Stimulated activated CD8-positive, alpha-beta memory T cell treated with anti-CD3 and anti-CD28 coated beads, Interleukin-2, amount 100 ng/mL, for 1 hour (primary cell): Measurements from ENCODE around the gene MFRP.

Experiments
- DNase-seq, 2 donors: peaks; one replicate each; pipeline ENCODE4 v3.0.0-alpha.2; 2020; ENCODE audit warnings: low read depth in 2 of 2

The MFRP gene

DNA sequence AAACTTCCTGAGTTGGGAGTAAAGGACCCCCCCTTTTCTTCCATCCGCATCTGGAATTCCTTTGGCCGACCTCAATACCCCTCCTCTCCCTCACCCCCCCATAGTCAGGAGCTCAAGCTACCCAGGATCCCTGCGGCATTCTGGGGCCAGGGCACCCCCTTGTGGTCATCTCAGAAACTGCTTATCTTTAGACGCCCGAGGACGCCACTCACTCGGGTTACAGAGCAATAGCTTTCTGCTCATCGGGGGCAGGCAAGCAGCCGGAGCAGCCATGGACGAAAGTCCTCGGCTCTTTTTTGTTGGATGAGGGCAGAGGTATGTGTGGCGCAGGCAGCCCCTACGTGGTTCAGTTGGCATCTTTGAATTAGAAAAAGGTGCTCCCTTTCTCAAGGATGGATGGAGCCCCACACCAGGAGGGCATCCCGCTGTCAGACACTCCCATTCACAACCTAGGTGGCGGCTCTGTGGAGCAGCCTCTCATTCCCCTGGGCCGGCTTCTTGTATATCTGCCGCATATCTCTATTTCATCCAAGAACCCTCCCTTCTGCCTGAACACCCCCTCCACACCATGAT, 8.1 kb downstream of the MFRP start:
- DNase-seq: peak; percentile 17 to 34

DNA sequence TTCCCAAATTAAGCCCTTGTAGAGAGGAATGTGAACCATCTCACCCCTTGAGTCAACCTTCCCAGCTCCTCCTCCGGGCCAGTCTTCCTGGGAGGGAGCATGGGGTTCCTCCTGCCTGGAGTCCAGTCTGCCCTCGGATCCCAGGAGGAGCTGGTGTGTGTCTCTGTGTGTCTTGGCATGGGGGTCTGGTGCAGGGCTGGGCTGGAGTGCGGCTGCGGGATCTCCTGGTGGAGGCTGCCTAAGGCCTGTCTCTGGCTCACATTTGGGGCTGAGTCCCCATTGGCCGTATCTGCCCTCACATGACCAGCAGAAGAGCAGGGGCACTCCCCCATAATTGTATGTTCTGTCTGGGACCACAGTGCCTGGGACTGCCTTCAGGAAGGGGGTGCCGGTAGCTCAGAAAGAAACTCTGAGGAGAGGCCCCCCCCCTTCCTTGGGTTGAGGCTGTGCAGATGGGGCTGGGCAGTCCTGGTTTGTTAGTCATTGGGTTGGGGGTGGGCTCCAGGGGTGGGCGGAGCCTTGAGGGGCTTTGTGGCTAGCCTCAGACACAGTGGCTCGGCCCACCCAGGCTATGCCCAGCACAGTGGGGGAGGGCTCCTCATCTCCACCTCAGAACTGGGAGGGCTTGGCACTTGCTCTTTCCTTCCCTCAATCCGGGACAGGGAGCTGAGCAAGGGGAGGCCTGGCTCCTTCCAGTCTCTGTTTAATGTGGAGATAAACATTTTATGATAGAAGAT, 8.8 kb downstream of the MFRP start:
- DNase-seq: no peak

DNA sequence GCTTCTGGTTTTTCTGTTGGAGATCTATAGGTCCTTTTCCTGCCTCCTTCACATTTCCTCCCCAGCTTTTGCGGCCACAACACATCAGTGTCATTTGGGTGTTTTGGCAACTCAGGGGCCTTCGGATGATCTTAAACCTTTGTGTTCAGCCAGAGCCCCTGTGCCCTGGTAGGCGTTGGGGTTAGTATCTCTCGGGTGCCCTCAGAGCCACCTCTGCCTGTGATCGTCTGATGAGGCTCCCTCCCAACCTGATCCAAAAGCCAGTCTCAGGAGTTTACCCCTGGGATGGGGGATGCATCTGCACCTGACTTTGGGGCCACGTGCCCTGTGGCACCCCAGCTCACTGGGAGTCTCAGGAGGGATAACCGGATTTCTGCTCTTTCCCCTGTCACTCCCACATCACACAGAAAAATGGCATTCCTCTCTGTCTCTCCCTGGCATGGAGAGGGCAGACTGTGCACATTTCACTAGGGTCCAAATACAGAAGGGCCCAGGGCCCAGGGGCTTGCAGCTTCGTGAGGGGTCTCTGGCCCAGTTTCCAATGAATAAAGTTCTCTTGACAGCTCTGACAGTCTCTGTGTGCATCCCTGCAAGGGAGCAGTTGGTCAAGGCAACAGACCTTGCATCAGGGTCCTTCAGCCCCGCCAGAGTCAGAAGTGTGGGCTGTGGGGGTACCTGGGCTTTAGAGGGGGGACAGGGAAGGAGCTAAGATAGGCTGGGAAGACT, 9.6 kb downstream of the MFRP start:
- DNase-seq: no peak

DNA sequence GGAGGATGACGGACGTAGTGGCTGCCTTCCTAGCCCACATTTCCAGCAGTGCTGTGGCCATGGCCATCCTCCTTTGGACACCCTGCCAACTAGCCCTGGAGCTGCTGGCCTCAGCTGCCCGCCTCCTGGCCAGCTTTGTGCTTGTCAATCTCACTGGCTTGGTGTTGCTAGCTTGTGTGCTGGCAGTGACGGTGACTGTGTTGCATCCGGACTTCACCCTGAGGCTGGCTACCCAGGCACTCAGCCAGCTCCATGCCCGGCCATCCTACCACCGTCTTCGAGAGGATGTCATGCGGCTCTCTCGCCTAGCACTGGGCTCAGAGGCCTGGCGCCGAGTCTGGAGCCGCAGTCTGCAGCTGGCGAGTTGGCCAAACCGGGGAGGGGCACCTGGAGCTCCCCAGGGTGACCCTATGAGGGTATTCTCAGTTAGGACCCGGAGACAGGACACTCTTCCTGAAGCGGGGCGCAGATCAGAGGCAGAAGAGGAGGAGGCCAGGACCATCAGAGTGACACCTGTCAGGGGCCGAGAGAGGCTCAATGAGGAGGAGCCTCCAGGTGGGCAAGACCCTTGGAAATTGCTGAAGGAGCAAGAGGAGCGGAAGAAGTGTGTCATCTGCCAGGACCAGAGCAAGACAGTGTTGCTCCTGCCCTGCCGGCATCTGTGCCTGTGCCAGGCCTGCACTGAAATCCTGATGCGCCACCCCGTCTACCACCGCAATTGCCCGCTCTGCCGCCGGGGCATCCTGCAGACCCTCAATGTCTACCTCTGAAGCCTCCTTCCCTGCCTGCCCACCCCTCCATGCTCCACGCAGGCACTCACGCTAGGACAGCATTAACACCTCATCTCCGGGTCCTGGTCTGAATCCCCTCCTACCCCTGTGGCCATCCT, 10.6 kb downstream of the MFRP start:
- DNase-seq: no peak

DNA sequence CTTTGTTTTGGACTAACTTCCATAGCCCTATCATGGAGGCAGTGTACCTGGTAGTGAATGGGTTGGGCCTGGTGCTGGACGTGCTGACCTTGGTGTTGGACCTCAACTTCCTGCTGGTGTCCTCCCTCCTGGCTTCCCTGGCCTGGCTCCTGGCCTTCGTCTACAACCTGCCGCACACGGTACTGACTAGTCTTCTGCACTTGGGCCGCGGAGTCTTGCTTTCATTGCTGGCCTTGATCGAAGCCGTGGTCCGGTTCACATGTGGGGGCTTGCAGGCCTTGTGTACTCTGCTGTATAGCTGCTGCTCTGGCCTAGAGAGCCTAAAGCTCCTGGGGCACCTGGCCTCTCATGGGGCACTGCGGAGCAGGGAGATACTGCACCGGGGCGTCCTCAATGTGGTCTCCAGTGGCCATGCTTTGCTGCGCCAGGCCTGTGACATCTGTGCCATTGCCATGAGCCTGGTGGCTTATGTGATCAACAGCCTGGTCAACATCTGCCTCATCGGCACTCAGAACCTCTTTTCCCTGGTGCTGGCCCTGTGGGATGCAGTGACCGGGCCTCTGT, 11.3 kb downstream of the MFRP start:
- DNase-seq: no peak

DNA sequence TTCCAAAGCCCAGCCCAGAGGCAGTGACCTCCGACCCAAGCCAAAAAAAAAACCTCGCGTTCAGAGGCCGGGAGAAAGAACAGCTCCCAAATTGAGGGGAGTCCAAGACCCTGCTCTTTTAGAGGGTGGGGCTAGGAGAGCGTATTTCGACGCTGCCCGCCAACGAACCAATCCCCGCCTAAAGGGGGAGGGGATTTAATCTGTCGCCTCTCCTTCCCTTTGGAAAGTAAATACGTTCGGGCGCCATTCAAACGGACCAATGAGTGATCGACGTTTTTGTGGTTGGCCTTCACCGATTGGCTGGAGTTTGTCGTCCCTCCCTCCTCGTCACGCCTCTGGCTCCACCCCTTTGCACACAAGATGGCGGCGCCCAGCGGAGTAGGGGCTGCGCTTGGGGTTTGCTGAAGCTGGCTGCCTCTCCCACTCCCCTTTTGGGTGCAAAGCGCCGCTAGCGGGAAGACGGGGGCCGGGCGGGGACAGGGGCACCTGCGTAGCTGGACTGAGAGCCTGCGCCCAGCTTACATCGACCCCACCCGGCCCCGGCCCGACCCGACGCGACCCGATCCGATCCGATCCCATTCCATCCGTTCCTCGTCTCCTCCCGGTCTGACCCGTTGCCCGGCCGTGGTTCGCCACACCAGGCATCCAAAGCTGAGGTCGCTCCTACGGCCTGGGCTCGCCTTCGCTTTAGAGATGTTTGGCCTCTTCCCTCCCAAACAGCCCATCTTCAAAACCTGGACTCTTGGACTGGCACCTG, 12.2 kb downstream of the MFRP start, which contains the start of gene RNF26:
Gene RNF26, plus strand, starts transcription at position 354 of the 757 bp plus-strand sequence. CDS start 596 bp downstream, outside the sequence.
- peak; percentile 87 to 89 for DNase-seq

DNA sequence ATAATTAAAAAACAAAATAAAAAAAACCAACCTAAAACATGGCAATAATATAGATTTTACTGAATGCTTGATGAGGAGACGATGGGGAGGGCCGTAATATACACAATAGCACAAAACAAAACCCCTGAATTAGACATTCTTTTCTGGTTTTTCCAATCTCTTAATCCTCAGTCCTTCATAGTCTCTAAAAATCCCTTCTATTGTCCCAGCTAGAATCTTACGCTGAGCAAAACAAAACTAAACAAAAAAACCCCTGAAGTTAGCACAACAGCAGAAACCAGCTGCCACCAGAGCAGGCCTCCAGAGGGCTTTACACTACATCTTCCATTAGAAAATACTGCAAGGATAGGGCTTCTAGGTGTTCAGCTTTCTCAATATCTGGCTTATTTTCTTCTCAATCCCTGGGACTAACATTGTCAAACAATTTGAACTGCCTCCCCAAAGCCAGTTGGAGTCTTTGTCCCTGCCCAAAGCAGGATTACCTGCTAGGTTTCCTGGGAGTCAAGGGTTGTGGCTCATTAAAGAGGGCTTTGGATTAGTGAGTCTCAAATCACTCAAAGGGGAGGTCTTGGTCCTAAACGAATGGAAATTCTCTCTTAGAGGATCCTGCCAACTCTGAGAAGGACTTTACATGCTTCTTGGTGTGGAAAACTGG, 14.3 kb downstream of the MFRP start:
- DNase-seq: no peak

DNA sequence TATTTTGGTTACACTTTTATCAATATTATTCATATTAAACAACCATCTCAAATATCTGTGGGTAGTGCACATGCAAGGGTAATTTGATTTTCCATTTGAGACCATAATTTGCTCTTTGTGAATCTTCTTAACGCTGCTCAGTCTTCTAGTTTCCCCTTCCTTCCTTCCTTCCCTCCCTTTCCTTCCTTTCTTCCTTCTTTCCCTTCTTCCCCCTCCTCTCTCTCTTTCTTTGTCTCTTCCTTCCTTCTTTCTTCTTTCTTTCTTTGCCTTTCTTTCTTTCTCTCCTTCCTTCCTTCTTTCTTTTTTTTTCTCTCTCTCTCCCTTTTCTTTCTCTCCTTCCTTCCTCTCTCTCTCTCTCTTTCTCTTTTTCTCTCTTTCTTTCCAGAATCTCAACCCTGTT, 16.3 kb downstream of the MFRP start:
- no peak for DNase-seq

DNA sequence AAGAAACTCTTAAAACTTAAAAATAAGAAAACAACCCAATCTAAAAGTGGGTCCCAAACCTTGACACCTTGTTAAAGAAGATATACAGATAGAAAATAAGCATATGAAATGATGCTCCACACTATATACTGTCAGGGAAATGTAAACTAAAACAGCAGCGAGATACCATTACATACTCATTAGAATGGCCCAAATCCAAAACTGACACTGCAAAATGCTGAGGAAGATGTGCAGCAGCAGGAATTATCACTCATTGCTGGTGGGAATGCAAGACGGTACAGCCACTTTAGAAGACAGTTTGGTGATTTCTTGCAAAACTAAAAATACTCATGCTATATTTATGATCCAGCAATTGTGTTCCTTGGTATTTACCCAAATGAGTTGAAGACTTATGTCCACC, 17.2 kb downstream of the MFRP start:
- DNase-seq: no peak

DNA sequence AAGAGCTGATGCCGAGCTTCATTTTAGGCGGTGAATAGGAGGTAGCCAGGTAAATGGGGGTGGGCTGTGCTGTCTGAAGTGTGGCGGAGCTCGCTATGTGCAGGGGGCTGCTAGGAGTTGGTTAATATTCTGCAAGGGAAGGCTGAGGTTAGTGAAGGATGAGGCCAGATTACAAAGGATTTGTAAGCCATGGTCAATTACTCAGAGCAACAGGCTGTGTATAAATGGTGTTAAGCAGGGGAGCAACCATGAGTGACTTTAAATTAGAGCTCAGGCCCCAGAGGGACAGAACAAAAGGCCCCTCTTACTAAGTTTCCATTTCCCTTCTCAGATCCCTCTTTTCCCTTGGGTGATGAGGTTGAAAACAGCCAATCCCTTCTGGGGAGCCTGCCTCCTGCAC, 22.3 kb downstream of the MFRP start:
- DNase-seq: no peak

DNA sequence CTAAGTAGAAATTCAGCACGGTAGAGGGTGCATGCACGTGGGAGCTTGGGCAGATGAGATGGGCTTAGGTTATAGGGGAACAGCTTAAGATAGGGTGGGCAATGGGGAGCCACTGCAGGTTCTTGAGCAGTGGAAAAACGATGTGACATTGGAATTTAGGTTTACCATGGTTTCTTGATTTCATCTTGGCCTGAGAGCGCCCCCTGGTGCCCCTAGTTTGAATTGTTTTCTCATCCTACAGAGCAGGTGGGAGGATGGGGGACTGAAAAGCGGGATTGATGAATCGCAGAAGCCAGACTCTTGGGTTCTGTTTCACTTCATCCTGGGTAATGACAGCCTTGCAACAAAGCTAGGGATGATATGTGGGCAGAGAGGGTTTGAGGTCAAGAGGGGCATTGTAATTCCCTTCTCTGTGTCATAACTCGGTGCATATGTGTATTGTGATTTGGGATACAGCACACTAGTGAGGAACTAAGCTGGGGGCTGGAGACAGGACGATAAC, 22.9 kb downstream of the MFRP start:
- DNase-seq: peak; percentile 58 to 65

DNA sequence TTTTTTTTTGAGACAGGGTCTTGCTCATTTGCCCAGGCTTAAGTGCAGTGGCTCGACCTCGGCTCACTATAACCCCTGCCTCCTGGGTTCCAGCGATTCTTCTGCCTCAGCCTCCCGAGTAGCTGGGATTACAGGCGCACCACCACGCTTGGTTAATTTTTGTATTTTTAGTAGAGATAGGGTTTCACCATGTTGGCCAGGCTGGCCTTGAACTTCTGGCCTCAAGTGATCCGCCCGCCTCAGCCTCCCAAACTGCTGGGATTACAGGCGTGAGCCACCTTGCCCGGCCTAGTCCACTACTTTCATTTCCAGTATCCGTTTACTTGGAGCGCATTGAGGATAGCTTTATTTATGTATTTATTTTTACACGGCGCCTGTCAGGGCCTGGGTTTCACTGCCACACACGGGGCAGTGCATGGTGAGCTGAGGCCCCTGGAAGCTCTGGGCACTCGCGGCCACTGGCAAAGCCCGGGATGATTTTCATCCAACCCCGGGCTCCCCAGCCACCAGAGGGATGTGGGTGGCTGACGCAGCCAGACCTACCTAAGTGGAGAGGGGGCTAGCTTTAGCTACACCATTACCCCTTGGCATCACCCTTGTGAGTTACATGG, 23.5 kb downstream of the MFRP start:
- DNase-seq: no peak

DNA sequence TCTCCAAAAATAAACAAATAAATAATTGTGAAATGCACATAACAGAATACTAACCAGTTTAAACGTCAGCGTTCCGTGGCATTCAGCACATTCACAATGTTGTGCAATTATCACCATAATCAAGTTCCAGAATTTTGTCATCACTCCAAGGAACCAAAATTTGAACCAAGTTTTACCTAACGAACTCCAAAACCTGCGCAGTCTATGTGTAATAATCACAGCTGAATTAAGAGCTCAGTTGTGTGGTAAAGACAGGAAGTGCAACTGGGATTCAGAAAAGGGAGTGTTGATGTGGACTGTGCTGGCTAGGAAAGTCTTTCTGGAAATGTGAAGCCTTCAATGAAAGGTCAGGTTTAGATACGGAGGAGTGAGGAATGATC, 24.2 kb downstream of the MFRP start:
- no peak for DNase-seq

DNA sequence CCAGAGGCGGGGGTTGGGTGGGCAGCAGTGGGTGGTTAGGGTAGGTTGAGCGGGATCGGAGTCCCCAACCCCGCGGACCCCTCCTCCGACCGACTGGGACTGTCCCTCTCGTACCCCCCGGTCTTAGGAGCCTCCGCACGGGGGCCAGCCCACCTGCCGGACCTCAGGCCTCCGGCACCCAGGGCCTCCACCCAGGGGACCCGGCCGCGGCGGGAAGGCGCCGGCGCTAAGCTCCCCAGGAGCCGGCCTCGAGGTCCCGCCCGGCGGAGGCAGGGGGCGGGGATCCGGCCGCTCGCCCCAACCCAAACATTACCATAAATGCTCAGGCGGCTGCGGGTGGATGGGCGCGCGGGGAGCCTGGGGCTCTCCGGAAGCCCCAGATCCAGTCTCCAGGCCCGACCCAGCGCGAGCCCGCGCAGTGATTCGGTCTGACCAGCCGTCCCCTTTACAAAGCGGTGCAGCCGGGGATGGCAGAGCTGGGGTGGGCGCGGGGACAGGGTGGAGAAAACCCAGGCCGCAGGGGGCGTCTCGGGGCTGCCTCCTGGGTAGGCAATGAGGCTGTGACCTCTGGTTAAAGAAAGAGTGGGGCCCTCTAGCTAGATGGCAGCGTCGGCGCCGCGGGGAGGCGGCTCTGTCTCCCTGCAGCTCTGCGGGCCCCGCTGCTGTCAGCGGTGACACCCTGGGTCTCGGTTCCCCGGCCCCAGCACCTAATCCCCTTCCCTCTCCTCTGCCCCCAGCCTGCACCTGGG, 25.6 kb downstream of the MFRP start:
- DNase-seq: no peak

DNA sequence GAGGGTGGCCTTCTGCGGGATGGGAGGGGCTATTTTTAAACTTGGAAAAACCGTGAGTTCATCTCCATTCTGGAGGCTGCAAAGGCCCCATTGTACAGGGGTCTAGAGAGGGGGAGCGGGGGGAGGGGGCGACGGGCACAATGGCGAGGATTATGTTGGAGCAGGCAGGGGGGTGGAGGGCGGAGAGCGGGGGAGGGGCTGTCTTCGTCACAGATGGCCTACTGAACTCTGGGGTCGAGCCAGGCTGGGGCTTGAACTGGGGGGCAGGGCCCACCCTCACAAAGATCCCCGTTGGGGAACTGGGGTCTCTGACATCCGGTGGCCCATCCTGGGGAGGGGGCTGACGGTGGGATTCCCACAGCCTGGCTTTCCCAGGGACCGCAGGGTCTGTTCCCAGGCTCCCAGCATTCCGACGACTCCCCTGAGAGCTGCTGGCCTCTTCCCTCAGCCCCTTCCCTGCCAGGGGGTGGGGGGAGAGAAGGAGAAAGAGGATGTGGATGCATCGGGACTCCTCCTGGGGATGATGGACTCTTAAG, 26.2 kb downstream of the MFRP start:
- DNase-seq: no peak

DNA sequence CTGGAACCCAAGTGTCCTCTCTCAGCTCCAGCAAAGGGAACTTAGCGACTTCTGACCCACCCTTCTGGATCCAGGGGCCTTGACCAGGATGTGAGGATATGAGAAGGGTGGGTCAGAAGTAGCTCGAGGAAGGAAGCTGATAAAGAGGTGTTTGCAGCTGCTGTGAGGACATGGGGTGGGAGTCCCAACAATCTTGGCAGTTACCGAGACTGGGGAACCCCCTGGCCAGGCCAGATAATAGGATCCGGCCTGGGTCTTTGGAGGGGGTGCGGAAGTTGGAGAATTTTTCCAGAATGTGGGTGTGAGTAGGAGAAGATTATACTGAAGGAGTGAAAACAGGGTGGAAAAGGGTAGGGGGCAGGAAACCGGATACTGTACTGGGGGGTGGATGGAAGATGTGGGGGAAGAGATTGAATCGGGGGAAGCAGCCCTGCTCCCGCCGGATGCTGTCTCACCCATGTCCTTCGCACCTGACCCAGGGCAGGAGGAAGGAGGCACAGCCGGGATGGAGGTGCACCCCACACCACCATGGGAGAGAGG, 26.7 kb downstream of the MFRP start:
- DNase-seq: no peak

DNA sequence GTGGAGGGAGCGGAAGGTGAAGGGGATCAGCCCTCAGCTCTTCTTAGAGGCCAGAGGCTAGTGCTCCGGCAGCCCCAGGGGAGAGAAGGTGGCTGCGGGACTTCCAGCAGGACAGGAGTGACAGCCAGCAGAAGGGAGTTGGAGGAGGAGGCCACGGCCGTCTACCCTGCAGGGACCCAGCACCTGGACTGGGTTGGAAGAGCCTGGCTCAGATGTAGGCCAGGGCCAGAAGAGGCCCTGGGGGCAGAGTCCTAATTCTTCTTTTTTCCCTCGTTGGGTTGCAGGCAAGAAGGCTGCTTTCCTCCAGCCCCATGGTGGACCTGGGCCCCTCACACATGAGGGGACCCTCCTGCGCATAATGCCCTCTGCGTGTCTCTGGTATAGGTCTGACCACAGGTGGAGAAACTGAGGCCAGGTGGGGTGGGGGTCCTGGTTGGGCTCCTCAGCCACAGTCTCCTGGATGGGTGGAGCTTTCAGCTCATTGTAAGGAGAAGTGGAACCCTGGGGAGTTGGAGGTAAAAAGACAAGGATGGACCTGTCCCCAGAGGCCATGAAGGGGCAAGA, 27.3 kb downstream of the MFRP start:
- DNase-seq: no peak
